Muscle layer of colon (tissue), 2 donors: ENCODE data around the gene CD1C.
"Not testable (repeated sequence)": the region's sequence is repeated elsewhere in the genome, so short reads cannot be mapped to it uniquely, and the experiment has no call there.

Source experiments
- H3K27ac ChIP-seq: one replicate; pipeline ENCODE4 v1.7.0; 2013; ENCODE audit warnings: low read depth, mild to moderate bottlenecking, low read length, moderate library complexity
- H3K27me3 ChIP-seq, 2 donors: one replicate each; pipeline ENCODE4 v1.7.0; 2013; ENCODE audit warnings: low read length in 2 of 2, mild to moderate bottlenecking in 2 of 2; ENCODE audit not compliant: insufficient read depth in 2 of 2, control insufficient read depth in 1 of 2
- H3K36me3 ChIP-seq: one replicate; pipeline ENCODE4 v1.7.0; 2013; ENCODE audit warnings: mild to moderate bottlenecking, low read length; ENCODE audit not compliant: insufficient read depth
- H3K4me1 ChIP-seq: one replicate; pipeline ENCODE4 v1.7.0; 2013; ENCODE audit warnings: mild to moderate bottlenecking, low read length; ENCODE audit not compliant: insufficient read depth
- H3K4me3 ChIP-seq, 2 donors: one replicate each; pipeline ENCODE4 v1.7.0; 2013; ENCODE audit warnings: low read length in 2 of 2, low read depth in 1 of 2, mild to moderate bottlenecking in 1 of 2, moderate library complexity in 1 of 2
- H3K9ac ChIP-seq: one replicate; pipeline ENCODE4 v1.7.0; 2013; ENCODE audit warnings: low read length
- H3K9me3 ChIP-seq: one replicate; pipeline ENCODE4 v1.7.0; 2013; ENCODE audit warnings: mild to moderate bottlenecking, low read length
- donor health status: abdominal sarcoma.
- donor health status: Adenocarcinoma of cecum.

CD1C gene

DNA sequence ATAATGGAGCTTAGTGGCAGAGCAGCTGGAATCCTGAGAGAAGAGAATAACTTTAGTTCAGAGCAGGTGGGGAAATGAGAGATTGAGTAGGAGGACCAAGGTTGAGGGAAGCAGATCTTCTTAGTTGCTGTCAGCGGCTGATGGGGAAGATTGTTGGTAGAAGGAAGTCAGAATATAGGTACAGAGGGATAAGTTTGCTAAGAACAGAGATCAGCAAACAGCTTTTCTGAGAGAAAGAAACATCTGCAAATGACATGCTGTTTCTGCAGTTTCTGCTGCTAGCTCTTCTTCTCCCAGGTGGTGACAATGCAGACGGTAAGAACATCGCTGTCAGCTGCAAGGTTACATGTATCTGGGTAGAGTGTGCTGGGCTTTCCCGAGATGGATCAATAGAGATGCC lies at the start of gene CD1C:
TSS of gene CD1C (plus strand) at position 113 of the 400 bp plus-strand sequence. CDS start at position 255, 142 bp downstream.
- no peak within 1 kb of the TSS for H3K27ac ChIP-seq

DNA sequence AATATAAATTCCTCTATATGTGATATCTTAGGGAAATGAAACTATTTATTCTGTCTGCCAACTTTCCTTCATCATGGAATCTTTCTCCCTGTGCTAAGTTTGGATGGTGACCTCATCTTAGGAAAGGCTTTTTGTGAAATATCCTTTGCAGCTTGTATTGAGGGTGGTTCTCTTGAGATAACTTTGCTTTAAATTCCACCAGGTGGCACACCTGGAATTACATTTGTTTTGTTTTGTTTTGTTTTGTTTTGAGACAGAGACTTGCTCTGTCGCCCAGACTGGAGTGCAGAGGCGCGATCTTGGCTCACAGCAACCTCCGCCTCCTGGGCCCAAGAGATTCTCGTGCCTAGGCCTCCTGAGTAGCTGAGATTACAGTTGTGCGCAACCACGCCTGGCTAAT lies 43.1 kb upstream of the CD1C start:
- Histone ChIP-seq H3K9ac (no peak overlapping the region), H3K9me3 (no peaks in the 10 kb centered on the region), H3K4me1 (no peaks in the 10 kb centered on the region), H3K36me3 (no peaks in the 10 kb centered on the region), H3K27ac (no peak overlapping the region), H3K27me3 (no peaks in the 10 kb centered on the region), H3K4me3 (no peak overlapping the region)

More for the DNA sequence above, at the start of gene CD1C:
- Histone ChIP-seq H3K9me3 (no peaks in the 10 kb centered on the region), H3K9ac (no peak within 1 kb of the TSS), H3K36me3 (no peaks in the 10 kb centered on the region), H3K27me3 (no peaks in the 10 kb centered on the region), H3K4me3 (no peak within 1 kb of the TSS), H3K4me1 (no peaks in the 10 kb centered on the region)

- Histone ChIP-seq H3K4me1 (no peaks in the 10 kb centered on the region), H3K27ac (no peak overlapping the region), H3K27me3 (no peaks in the 10 kb centered on the region), H3K9ac (no peak overlapping the region), H3K9me3 (no peaks in the 10 kb centered on the region), H3K36me3 (no peaks in the 10 kb centered on the region), H3K4me3 (no peak overlapping the region)
These were observed 41.6 kb upstream of the CD1C start for GRCh38 chr1:158248118-158248517.

- H3K4me1 ChIP-seq, result no peaks in the 10 kb centered on the region
- H3K9me3 ChIP-seq, result no peaks in the 10 kb centered on the region
- no peak overlapping the region for H3K4me3 ChIP-seq
- no peaks in the 10 kb centered on the region for H3K36me3 ChIP-seq
- no peaks in the 10 kb centered on the region for H3K27me3 ChIP-seq
- H3K27ac ChIP-seq, result no peak overlapping the region
- H3K9ac ChIP-seq, result no peak overlapping the region
These were observed 41.0 kb upstream of the CD1C start for GRCh38 chr1:158248771-158249170.

GRCh38 chr1:158249646-158250045 lies 40.1 kb upstream of the CD1C start:
- Histone ChIP-seq H3K9ac (no peak overlapping the region), H3K4me1 (no peaks in the 10 kb centered on the region), H3K9me3 (no peaks in the 10 kb centered on the region), H3K27ac (no peak overlapping the region), H3K27me3 (no peaks in the 10 kb centered on the region), H3K36me3 (no peaks in the 10 kb centered on the region), H3K4me3 (no peak overlapping the region)

GRCh38 chr1:158251163-158251562 lies 38.6 kb upstream of the CD1C start:
- H3K4me3 ChIP-seq, result no peak overlapping the region
- H3K27me3 ChIP-seq, result no peaks in the 10 kb centered on the region
- H3K9ac ChIP-seq, result no peak overlapping the region
- no peak overlapping the region for H3K27ac ChIP-seq
- H3K9me3 ChIP-seq, result no peaks in the 10 kb centered on the region
- H3K4me1 ChIP-seq, result no peaks in the 10 kb centered on the region
- no peaks in the 10 kb centered on the region for H3K36me3 ChIP-seq

DNA sequence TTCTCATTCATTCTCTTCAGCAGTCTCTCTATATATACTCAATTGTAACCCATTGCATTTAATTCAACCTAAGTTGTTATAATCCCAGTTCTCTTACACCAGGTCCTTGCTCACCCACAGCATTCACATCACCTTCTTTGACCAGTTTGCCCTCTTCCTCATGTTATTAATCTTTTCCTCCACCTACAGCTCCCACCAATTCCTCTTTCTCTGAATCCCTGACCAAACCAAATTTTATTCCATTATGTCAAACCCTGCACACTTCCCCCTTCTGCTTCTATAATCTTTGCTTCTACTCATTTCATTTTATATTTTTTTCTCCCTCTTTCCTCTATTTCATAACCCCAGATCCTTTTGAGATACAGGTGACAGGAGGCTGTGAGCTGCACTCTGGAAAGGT lies 34.1 kb upstream of the CD1C start:
- H3K9me3 ChIP-seq, result no peaks in the 10 kb centered on the region
- H3K27me3 ChIP-seq, result no peaks in the 10 kb centered on the region
- no peak overlapping the region for H3K4me3 ChIP-seq
- H3K27ac ChIP-seq, result no peak overlapping the region
- H3K4me1 ChIP-seq, result no peaks in the 10 kb centered on the region
- H3K36me3 ChIP-seq, result no peaks in the 10 kb centered on the region
- H3K9ac ChIP-seq, result no peak overlapping the region

GRCh38 chr1:158256747-158257146 lies 33.0 kb upstream of the CD1C start:
- not testable (repeated sequence) for H3K4me1 ChIP-seq, H3K27ac ChIP-seq, H3K9me3 ChIP-seq, H3K9ac ChIP-seq, H3K36me3 ChIP-seq, H3K27me3 ChIP-seq, H3K4me3 ChIP-seq

DNA sequence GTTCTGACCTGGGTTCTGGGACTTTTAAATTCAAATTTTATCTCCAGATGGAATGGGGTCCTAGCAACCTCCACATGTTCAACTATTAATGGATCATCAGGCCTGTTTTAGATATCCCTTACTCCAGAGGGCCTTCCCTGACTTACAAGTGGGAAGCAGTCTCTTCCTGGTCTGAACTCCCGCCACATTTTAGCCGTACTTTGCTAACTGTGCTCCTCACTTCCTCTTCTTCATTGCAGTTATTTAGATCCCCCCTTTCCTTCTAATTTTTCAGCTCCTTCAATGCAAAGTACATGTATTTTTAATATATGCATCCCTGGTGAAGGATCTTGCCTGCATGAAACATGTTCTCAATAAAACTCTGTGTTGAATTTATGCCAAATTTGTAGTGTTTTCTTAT lies 31.8 kb upstream of the CD1C start:
- Histone ChIP-seq H3K9me3 (no peaks in the 10 kb centered on the region), H3K27me3 (no peaks in the 10 kb centered on the region), H3K4me1 (no peaks in the 10 kb centered on the region), H3K36me3 (no peaks in the 10 kb centered on the region), H3K27ac (no peak overlapping the region), H3K4me3 (no peak overlapping the region), H3K9ac (no peak overlapping the region)

GRCh38 chr1:158259117-158259516 lies 30.6 kb upstream of the CD1C start:
- Histone ChIP-seq H3K9ac (no peak overlapping the region), H3K36me3 (no peaks in the 10 kb centered on the region), H3K27me3 (no peaks in the 10 kb centered on the region), H3K27ac (no peak overlapping the region), H3K9me3 (no peaks in the 10 kb centered on the region), H3K4me3 (no peak overlapping the region), H3K4me1 (no peaks in the 10 kb centered on the region)

- no peak overlapping the region for H3K9ac ChIP-seq
- H3K36me3 ChIP-seq, result no peaks in the 10 kb centered on the region
- no peaks in the 10 kb centered on the region for H3K4me1 ChIP-seq
- H3K27me3 ChIP-seq, result no peaks in the 10 kb centered on the region
- no peak overlapping the region for H3K27ac ChIP-seq
- H3K4me3 ChIP-seq, result no peak overlapping the region
- no peaks in the 10 kb centered on the region for H3K9me3 ChIP-seq
These were observed 17.0 kb upstream of the CD1C start for GRCh38 chr1:158272681-158273080.

- Histone ChIP-seq H3K4me1 (no peaks in the 10 kb centered on the region), H3K9ac (no peak overlapping the region), H3K9me3 (no peaks in the 10 kb centered on the region)
These were observed 14.9 kb upstream of the CD1C start for GRCh38 chr1:158274797-158275196.

More at GRCh38 chr1:158274797-158275196, 14.9 kb upstream of the CD1C start:
- Histone ChIP-seq H3K27me3 (no peaks in the 10 kb centered on the region), H3K4me3 (no peak overlapping the region), H3K27ac (no peak overlapping the region), H3K36me3 (no peaks in the 10 kb centered on the region)
